HS-27A (cell line): ENCODE data around the gene DCTN2.
"Not testable (repeated sequence)": the region's sequence is repeated elsewhere in the genome, so short reads cannot be mapped to it uniquely, and the experiment has no call there.

Experiments used
- DNase-seq: peaks from one replicate; pipeline ENCODE4 v3.0.0-alpha.2; 2012; ENCODE audit warnings: low read depth, missing footprints

Gene DCTN2

GRCh38 chr12:57546438-57547287 is at the start of gene DCTN2:
TSS of gene DCTN2 (minus strand) at chr12:57547192. CDS start at chr12:57547063, 129 bp downstream.
- DNase-seq = peak; percentile 91

GRCh38 chr12:57593187-57593586 is 46.2 kb upstream of the DCTN2 start:
- DNase-seq = no peak

GRCh38 chr12:57592551-57593165 is 45.7 kb upstream of the DCTN2 start:
- DNase-seq = no peak

GRCh38 chr12:57591782-57592325 is 44.9 kb upstream of the DCTN2 start:
- DNase-seq = no peak

GRCh38 chr12:57590864-57591781 is 44.1 kb upstream of the DCTN2 start, which contains the start of gene PIP4K2C:
TSS of gene PIP4K2C (plus strand) at chr12:57591192. CDS start at chr12:57591290, 98 bp downstream.
- no peak for DNase-seq

GRCh38 chr12:57590479-57590863 is 43.5 kb upstream of the DCTN2 start:
- no peak for DNase-seq

GRCh38 chr12:57588951-57589610 is 42.1 kb upstream of the DCTN2 start:
- not testable (repeated sequence) for DNase-seq

- no peak for DNase-seq
Observed at GRCh38 chr12:57586832-57587429, 39.9 kb upstream of the DCTN2 start.

GRCh38 chr12:57586128-57586527 is 39.1 kb upstream of the DCTN2 start:
- no peak for DNase-seq

GRCh38 chr12:57585156-57585555 is 38.2 kb upstream of the DCTN2 start:
- no peak for DNase-seq

- no peak for DNase-seq
Observed at GRCh38 chr12:57584690-57585089, 37.7 kb upstream of the DCTN2 start.

GRCh38 chr12:57584050-57584449 is 37.1 kb upstream of the DCTN2 start:
- no peak for DNase-seq

GRCh38 chr12:57583008-57583831 is 36.2 kb upstream of the DCTN2 start:
- peak; percentile 46 for DNase-seq

GRCh38 chr12:57582440-57582839 is 35.4 kb upstream of the DCTN2 start:
- no peak for DNase-seq

- DNase-seq = no peak
Observed at GRCh38 chr12:57581802-57582201, 34.8 kb upstream of the DCTN2 start.

- no peak for DNase-seq
Observed at GRCh38 chr12:57580466-57580795, 33.4 kb upstream of the DCTN2 start.

- no peak for DNase-seq
Observed at GRCh38 chr12:57579677-57580465, 32.9 kb upstream of the DCTN2 start.

GRCh38 chr12:57579011-57579410 is 32.0 kb upstream of the DCTN2 start:
- DNase-seq = no peak

- no peak for DNase-seq
Observed at GRCh38 chr12:57577981-57578758, 31.2 kb upstream of the DCTN2 start.
